Measurements from ENCODE around the gene ACSF2.
"Not testable (repeated sequence)": the region's sequence is repeated elsewhere in the genome, so short reads cannot be mapped to it uniquely, and the experiment has no call there.

ACSF2 gene

GRCh38 chr17:50412188-50412732, 13.8 kb upstream of the ACSF2 start:
- no peak for DNase-seq

GRCh38 chr17:50414808-50415207, 11.2 kb upstream of the ACSF2 start:
- DNase-seq = no peak

GRCh38 chr17:50419577-50419976, 6.4 kb upstream of the ACSF2 start:
- DNase-seq = not testable (repeated sequence)

GRCh38 chr17:50420419-50421112, 5.5 kb upstream of the ACSF2 start:
- DNase-seq = no peak

GRCh38 chr17:50421308-50422051, 4.5 kb upstream of the ACSF2 start:
- DNase-seq = no peak

- DNase-seq = no peak
These were observed 3.3 kb upstream of the ACSF2 start for GRCh38 chr17:50422738-50423137.

GRCh38 chr17:50423553-50424159, 2.4 kb upstream of the ACSF2 start:
- DNase-seq = peak; percentile 8 to 73 (median 69)

- no peak for DNase-seq
These were observed 1.6 kb upstream of the ACSF2 start for GRCh38 chr17:50424246-50424995.

GRCh38 chr17:50424996-50425681, 879 bp upstream of the ACSF2 start:
- DNase-seq = no peak

GRCh38 chr17:50426472-50426782, 409 bp downstream of the ACSF2 start:
- no peak for DNase-seq

GRCh38 chr17:50426814-50427787, 1.1 kb downstream of the ACSF2 start:
- peak in 2 of 3 experiments; percentile 35 to 36 for DNase-seq

- DNase-seq = not testable (repeated sequence)
These were observed 2.1 kb downstream of the ACSF2 start for GRCh38 chr17:50428126-50428525.

GRCh38 chr17:50428831-50429424, 2.9 kb downstream of the ACSF2 start:
- DNase-seq = no peak

- DNase-seq = no peak
These were observed 3.8 kb downstream of the ACSF2 start for GRCh38 chr17:50429793-50430192.

- peak in 1 of 3 experiments; percentile 10 for DNase-seq
These were observed 5.0 kb downstream of the ACSF2 start for GRCh38 chr17:50430821-50431618.

GRCh38 chr17:50432125-50432762, 6.2 kb downstream of the ACSF2 start:
- DNase-seq = no peak

GRCh38 chr17:50437409-50437808, 11.4 kb downstream of the ACSF2 start:
- no peak for DNase-seq

GRCh38 chr17:50439008-50439407, 13.0 kb downstream of the ACSF2 start:
- DNase-seq = no peak

- peak in 2 of 3 experiments; percentile 46 to 63 for DNase-seq
These were observed 14.3 kb downstream of the ACSF2 start for GRCh38 chr17:50440172-50440837.

All from NCI-H1417 (cell line).